ENCODE measurements around the gene GDF3. TPM values are rescaled to one million over a fixed set of nuclear protein-coding genes. Genes with fewer than 3 reads are reported as not detected.
"Not testable (repeated sequence)": the region's sequence is repeated elsewhere in the genome, so short reads cannot be mapped to it uniquely, and the experiment has no call there.

GDF3 gene
- polyA plus RNA-seq, 2 donors, result 0.02 TPM; not detected in 1

GRCh38 chr12:7645395-7646177, 50.0 kb downstream of the GDF3 start:
- Histone ChIP-seq H3K36me3 (ENCODE audit: control insufficient read depth in 2 of 2, insufficient read depth in 2 of 2, low read length in 1 of 2) (no peaks in the 10 kb centered on the region), H3K27ac (ENCODE audit: low read depth in 2 of 2, low read length in 1 of 2) (no peak overlapping the region), H3K4me3 (ENCODE audit: low read depth in 1 of 2, low read length in 2 of 2) (no peak overlapping the region), H3K27me3 (ENCODE audit: control insufficient read depth in 1 of 2, insufficient read depth in 2 of 2, low read length in 2 of 2) (no peaks in the 10 kb centered on the region), H3K4me1 (ENCODE audit: control insufficient read depth in 2 of 2, insufficient read depth in 2 of 2, low read length in 1 of 2) (no peaks in the 10 kb centered on the region), H3K9me3 (ENCODE audit: control insufficient read depth in 2 of 2, insufficient read depth in 1 of 2, low read depth in 1 of 2, low read length in 1 of 2) (no peaks in the 10 kb centered on the region)
- WGBS, 2 donors, result 23 to 24% methylated on average over 8 of the region's 8 CpGs

DNA sequence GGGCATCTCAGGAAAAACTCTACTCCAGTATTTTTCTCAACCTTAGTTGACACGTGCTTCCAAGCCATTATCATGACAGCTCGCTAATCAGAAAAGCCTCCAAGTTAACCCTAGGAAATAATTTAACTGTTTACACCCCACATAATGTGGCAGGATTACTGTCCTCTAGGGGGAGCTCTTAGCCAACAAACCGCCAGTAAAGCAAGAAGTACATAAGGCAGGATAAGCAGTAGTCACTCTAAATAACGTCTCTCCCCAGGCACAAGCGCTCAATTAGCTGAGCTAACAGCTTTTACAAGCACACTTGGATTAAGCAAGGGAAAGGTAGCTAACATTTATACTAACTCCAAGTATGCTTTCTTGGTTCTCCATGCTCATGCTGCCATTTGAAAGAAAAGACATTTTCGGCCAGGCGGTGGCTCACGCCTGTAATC, 52.7 kb downstream of the GDF3 start:
- no peak overlapping the region for H3K27ac ChIP-seq (ENCODE audit: low read depth in 2 of 2, low read length in 1 of 2)
- H3K36me3 ChIP-seq (ENCODE audit: control insufficient read depth in 2 of 2, insufficient read depth in 2 of 2, low read length in 1 of 2), result no peaks in the 10 kb centered on the region
- H3K27me3 ChIP-seq (ENCODE audit: control insufficient read depth in 1 of 2, insufficient read depth in 2 of 2, low read length in 2 of 2), result no peaks in the 10 kb centered on the region
- no peak overlapping the region for H3K4me3 ChIP-seq (ENCODE audit: low read depth in 1 of 2, low read length in 2 of 2)
- H3K9me3 ChIP-seq (ENCODE audit: control insufficient read depth in 2 of 2, insufficient read depth in 1 of 2, low read depth in 1 of 2, low read length in 1 of 2), result no peaks in the 10 kb centered on the region
- no peaks in the 10 kb centered on the region for H3K4me1 ChIP-seq (ENCODE audit: control insufficient read depth in 2 of 2, insufficient read depth in 2 of 2, low read length in 1 of 2)
- WGBS, 2 donors, result 55 to 56% methylated on average over 8 of the region's 8 CpGs

DNA sequence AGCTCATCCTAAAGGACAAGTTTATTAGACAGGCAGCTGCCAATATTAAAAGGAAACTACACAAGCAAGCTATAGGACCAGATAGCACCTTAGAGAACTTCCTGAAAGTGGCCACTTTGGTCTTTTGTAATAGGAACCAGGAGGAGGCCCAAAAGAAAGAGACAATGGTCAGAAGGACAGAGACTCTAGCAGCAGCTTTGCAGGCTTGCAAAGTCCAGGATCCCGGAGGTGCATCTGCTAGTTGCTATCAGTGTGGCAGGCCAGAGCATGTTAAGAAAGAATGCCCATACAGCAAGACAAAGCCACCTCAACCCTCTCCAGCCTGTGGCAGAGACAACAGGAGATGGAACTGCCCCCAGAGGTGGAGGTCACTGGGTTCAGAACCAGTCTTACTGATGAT, 53.3 kb downstream of the GDF3 start:
- 41 to 50% methylated on average over 1 of the region's 1 CpG for WGBS, 2 donors
- H3K36me3 ChIP-seq (ENCODE audit: control insufficient read depth in 2 of 2, insufficient read depth in 2 of 2, low read length in 1 of 2), result no peaks in the 10 kb centered on the region
- no peaks in the 10 kb centered on the region for H3K9me3 ChIP-seq (ENCODE audit: control insufficient read depth in 2 of 2, insufficient read depth in 1 of 2, low read depth in 1 of 2, low read length in 1 of 2)
- no peaks in the 10 kb centered on the region for H3K4me1 ChIP-seq (ENCODE audit: control insufficient read depth in 2 of 2, insufficient read depth in 2 of 2, low read length in 1 of 2)
- no peaks in the 10 kb centered on the region for H3K27me3 ChIP-seq (ENCODE audit: control insufficient read depth in 1 of 2, insufficient read depth in 2 of 2, low read length in 2 of 2)
- H3K27ac ChIP-seq (ENCODE audit: low read depth in 2 of 2, low read length in 1 of 2), result no peak overlapping the region
- H3K4me3 ChIP-seq (ENCODE audit: low read depth in 1 of 2, low read length in 2 of 2), result no peak overlapping the region

DNA sequence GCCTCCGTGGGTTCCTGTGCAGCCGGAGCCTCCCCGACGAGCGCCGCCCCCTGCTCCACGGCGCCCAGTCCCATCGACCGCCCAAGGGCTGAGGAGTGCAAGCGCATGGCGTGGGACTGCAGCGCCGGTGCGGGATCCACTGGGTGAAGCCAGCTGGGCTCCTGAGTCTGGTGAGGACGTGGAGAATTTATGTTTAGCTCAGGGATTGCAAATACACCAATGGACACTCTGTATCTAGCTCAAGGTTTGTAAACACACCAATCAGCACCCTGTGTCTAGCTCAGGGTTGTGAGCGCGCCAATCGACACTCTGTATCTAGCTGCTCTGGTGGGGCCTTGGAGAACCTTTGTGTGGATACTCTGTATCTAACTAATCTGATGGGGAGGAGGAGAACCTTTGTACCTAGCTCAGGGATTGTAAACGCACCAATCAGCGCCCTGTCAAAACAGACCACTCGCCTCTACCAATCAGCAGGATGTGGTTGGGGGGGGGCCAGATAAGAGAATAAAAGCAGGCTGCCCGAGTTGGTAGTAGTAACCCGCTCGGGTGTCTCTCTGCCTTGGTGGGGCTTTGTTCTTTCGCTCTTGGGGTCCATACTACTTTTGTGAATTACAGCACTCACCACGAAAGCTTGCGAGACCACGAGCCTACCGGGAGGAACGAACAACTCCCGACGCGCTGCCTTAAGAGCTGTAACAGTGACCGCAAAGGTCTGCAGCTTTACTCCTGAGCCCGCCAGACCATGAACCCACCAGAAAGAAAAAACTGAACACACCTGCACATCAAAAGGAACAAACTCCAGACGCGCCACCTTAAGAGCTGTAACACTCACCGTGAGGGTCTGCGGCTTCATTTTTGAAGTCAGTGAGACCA, 55.2 kb downstream of the GDF3 start:
- not testable (repeated sequence) for H3K27ac ChIP-seq (ENCODE audit: low read depth in 2 of 2, low read length in 1 of 2); H3K36me3 ChIP-seq (ENCODE audit: control insufficient read depth in 2 of 2, insufficient read depth in 2 of 2, low read length in 1 of 2); H3K27me3 ChIP-seq (ENCODE audit: control insufficient read depth in 1 of 2, insufficient read depth in 2 of 2, low read length in 2 of 2); H3K4me1 ChIP-seq (ENCODE audit: control insufficient read depth in 2 of 2, insufficient read depth in 2 of 2, low read length in 1 of 2); H3K9me3 ChIP-seq (ENCODE audit: control insufficient read depth in 2 of 2, insufficient read depth in 1 of 2, low read depth in 1 of 2, low read length in 1 of 2)
- H3K4me3 ChIP-seq (ENCODE audit: low read depth in 1 of 2, low read length in 2 of 2), result peak overlapping the region in 1 of 2 donors; percentile 11
- 67 to 72% methylated on average over 36 to 40 of the region's 40 CpGs for WGBS, 2 donors

Other genes starting within 250 kb of the GDF3 start
- 1 to 10 TPM; 3.7 to 5.3 TPM for gene CD163, start 192.0 kb downstream of the GDF3 start, polyA plus RNA-seq
- gene APOBEC1, start 29.9 kb downstream of the GDF3 start, polyA plus RNA-seq, result not detected
- gene DPPA3, start 15.7 kb upstream of the GDF3 start, polyA plus RNA-seq, result not detected
- not detected for gene CLEC4C, start 51.6 kb upstream of the GDF3 start, polyA plus RNA-seq
- gene NANOGNB, start 69.4 kb upstream of the GDF3 start, polyA plus RNA-seq, result not detected
- gene NANOG, start 93.6 kb upstream of the GDF3 start, polyA plus RNA-seq, result under 1 TPM; under 0.01 to 0.02 TPM
- not detected for gene SLC2A14, start 177.1 kb upstream of the GDF3 start, polyA plus RNA-seq
- gene SLC2A3, start 240.4 kb upstream of the GDF3 start, polyA plus RNA-seq, result 1 to 10 TPM; 1.2 to 2.1 TPM

All from esophagus (tissue), 2 donors.